Liver (tissue), 9 donors: Measurements from ENCODE around the gene PLA2G4B. TPM values are rescaled to one million over a fixed set of nuclear protein-coding genes. Genes with fewer than 3 reads are reported as not detected.

ENCODE experiments used
- DNase-seq: peaks from one replicate; pipeline ENCODE4 v3.0.0-alpha.2; 2017; ENCODE audit warnings: low spot score
- H3K27ac ChIP-seq, 2 donors: one replicate each; pipeline ENCODE4 v1.7.0; 2013; ENCODE audit warnings: inconsistent platforms in 2 of 2, low read length in 2 of 2, control low read depth in 1 of 2, low read depth in 1 of 2, mild to moderate bottlenecking in 1 of 2
- H3K27me3 ChIP-seq, 4 donors: one replicate each; pipeline versions ENCODE4 v1.6.1 to v1.7.0; 2013; ENCODE audit warnings: low read length in 3 of 4, inconsistent platforms in 1 of 4, mild to moderate bottlenecking in 1 of 4, moderate library complexity in 1 of 4; ENCODE audit not compliant: control insufficient read depth in 4 of 4, insufficient read depth in 4 of 4
- H3K36me3 ChIP-seq, 4 donors: one replicate each; pipeline versions ENCODE4 v1.6.1 to v1.7.0; 2013; ENCODE audit warnings: low read length in 3 of 4, mild to moderate bottlenecking in 3 of 4, low read depth in 1 of 4, moderate library complexity in 1 of 4; ENCODE audit not compliant: control insufficient read depth in 4 of 4, insufficient read depth in 3 of 4
- H3K4me1 ChIP-seq, 4 donors: one replicate each; pipeline versions ENCODE4 v1.6.1 to v1.7.0; 2013; ENCODE audit warnings: low read length in 3 of 4, mild to moderate bottlenecking in 3 of 4, moderate library complexity in 1 of 4; ENCODE audit not compliant: control insufficient read depth in 4 of 4, insufficient read depth in 4 of 4
- H3K4me3 ChIP-seq, 3 donors: one replicate each; pipeline versions ENCODE4 v1.6.1 to v1.7.0; 2013; ENCODE audit warnings: low read length in 3 of 3, control low read depth in 1 of 3, low read depth in 1 of 3, mild to moderate bottlenecking in 1 of 3
- H3K9ac ChIP-seq, 2 donors: one replicate each; pipeline ENCODE4 v1.7.0; 2013; ENCODE audit warnings: low read length in 2 of 2, mild to moderate bottlenecking in 2 of 2, moderate library complexity in 2 of 2, control low read depth in 1 of 2, low read depth in 1 of 2
- H3K9me3 ChIP-seq, 4 donors: one replicate each; pipeline versions ENCODE4 v1.6.1 to v1.7.0; 2013; ENCODE audit warnings: low read length in 3 of 4; ENCODE audit not compliant: control insufficient read depth in 4 of 4
- CTCF ChIP-seq: fragments of 150-350 bp; IDR thresholded peaks from 2 replicates; pipeline ENCODE4 v1.5.1; 2017; ENCODE audit warnings: improper control_type of control experiment, low read depth, low read length; ENCODE audit not compliant: missing input control
- EGR1 ChIP-seq, 2 donors: IDR thresholded peaks; 2 replicates each; pipeline ENCODE4 v1.6.1; 2016 to 2018; ENCODE audit warnings: antibody characterized with exemption in 2 of 2, low read depth in 2 of 2
- FOXA1 ChIP-seq: IDR thresholded peaks from 2 replicates; pipeline ENCODE4 v1.6.1; 2016; ENCODE audit warnings: antibody characterized with exemption
- FOXA2 ChIP-seq: IDR thresholded peaks from 2 replicates; pipeline ENCODE4 v1.6.1; 2016; ENCODE audit warnings: antibody characterized with exemption
- GABPA ChIP-seq, 2 donors: IDR thresholded peaks in 1 of 2; conservative IDR thresholded peaks in 1 of 2; 2 replicates each; pipeline ENCODE4 v1.6.1; 2016; ENCODE audit warnings: antibody characterized with exemption in 2 of 2, mild to moderate bottlenecking in 1 of 2, moderate library complexity in 1 of 2
- HNF4A ChIP-seq, 2 donors: conservative IDR thresholded peaks; 2 replicates each; pipeline ENCODE4 v1.6.1; 2016; ENCODE audit warnings: antibody characterized with exemption in 2 of 2, mild to moderate bottlenecking in 2 of 2
- JUND ChIP-seq, 2 donors: IDR thresholded peaks; 2 replicates each; pipeline ENCODE4 v1.6.1; 2016; ENCODE audit warnings: antibody characterized with exemption in 2 of 2
- MAX ChIP-seq: IDR thresholded peaks from 2 replicates; pipeline ENCODE4 v1.6.1; 2016; ENCODE audit warnings: antibody characterized with exemption
- NR2F2 ChIP-seq: IDR thresholded peaks from 2 replicates; pipeline ENCODE4 v1.6.1; 2016; ENCODE audit warnings: antibody characterized with exemption
- REST ChIP-seq: IDR thresholded peaks from 2 replicates; pipeline ENCODE4 v1.6.1; 2016; ENCODE audit warnings: antibody characterized with exemption, mild to moderate bottlenecking
- RXRA ChIP-seq, 2 donors: IDR thresholded peaks; 2 replicates each; pipeline ENCODE4 v1.6.1; 2017 to 2018; ENCODE audit warnings: antibody characterized with exemption in 2 of 2, mild to moderate bottlenecking in 1 of 2
- SP1 ChIP-seq: IDR thresholded peaks from 2 replicates; pipeline ENCODE4 v1.6.1; 2018; ENCODE audit warnings: antibody characterized with exemption, mild to moderate bottlenecking
- YY1 ChIP-seq: IDR thresholded peaks from 2 replicates; pipeline ENCODE4 v1.6.1; 2016; ENCODE audit warnings: antibody characterized with exemption, mild to moderate bottlenecking
- ZBTB33 ChIP-seq: IDR thresholded peaks from 2 replicates; pipeline ENCODE4 v1.6.1; 2016; ENCODE audit warnings: antibody characterized with exemption
- WGBS: extraction: QIAGEN DNeasy Blood & Tissue Kit; methylation state at CpG from one replicate; pipeline ENCODE4 v1.1.7; 2013; 5-methylcytosine and 5-hydroxymethylcytosine counted together
- polyA plus RNA-seq, 2 donors: library from polyadenylated mRNA; stranded (reverse) in 1 of 2; unstranded in 1 of 2; fragments of 200-250 nt in 1 of 2; fragments of >200 nt in 1 of 2; fragmentation: Nextera tagmentation in 1 of 2; extraction: Ambion mirVana in 1 of 2; gene quantifications; one replicate each; pipeline versions ENCODE4 v1.2.1 to v1.2.3, GENCODE V29; 2013 to 2015
- total RNA-seq, 2 donors: library from RNA; depleted of rRNA; stranded (reverse); fragments of >200 nt; gene quantifications; one replicate each; pipeline ENCODE4 v1.2.3, GENCODE V29; 2014
- donor health status: healthy.
- donor health status: healthy.
- donor health status: healthy.
- donor health status: healthy.
- donor health status: healthy.

The PLA2G4B gene
- total and polyA plus RNA-seq, 4 donors, result 0.33 to 3.6 (median 2.3) TPM

GRCh38 chr15:41855261-41855961 lies 16.8 kb downstream of the PLA2G4B start:
- Histone ChIP-seq H3K9me3 (no peaks in the 10 kb centered on the region), H3K4me1 (no peaks in the 10 kb centered on the region), H3K4me3 (no peak overlapping the region), H3K27me3 (no peaks in the 10 kb centered on the region), H3K36me3 (no peaks in the 10 kb centered on the region), H3K9ac (no peak overlapping the region), H3K27ac (no peak overlapping the region)
- WGBS, result 91% methylated on average over 30 of the region's 30 CpGs
- no peak for DNase-seq
- no peak for TF ChIP-seq EGR1 (IDR thresholded peaks at IDR 0.05; ENCODE audit: low read depth in 2 of 2)
- no peak for TF ChIP-seq YY1
- no peak for TF ChIP-seq HNF4A (conservative IDR thresholded peaks at IDR 0.05)
- no peak for TF ChIP-seq NR2F2
- no peak for TF ChIP-seq CTCF

GRCh38 chr15:41856262-41856661 lies 17.6 kb downstream of the PLA2G4B start:
- H3K9ac ChIP-seq, result no peak overlapping the region
- no peak overlapping the region for H3K27ac ChIP-seq
- H3K4me1 ChIP-seq, result no peaks in the 10 kb centered on the region
- H3K4me3 ChIP-seq, result no peak overlapping the region
- no peaks in the 10 kb centered on the region for H3K27me3 ChIP-seq
- no peak for TF ChIP-seq HNF4A (conservative IDR thresholded peaks at IDR 0.05)
- no peak for TF ChIP-seq MAX
- no peak for TF ChIP-seq ZBTB33
- TF ChIP-seq RXRA (IDR thresholded peaks at IDR 0.05), result no peak
- no peak for TF ChIP-seq YY1
- TF ChIP-seq CTCF, result no peak
- no peak for TF ChIP-seq SP1
- no peak for TF ChIP-seq GABPA (IDR thresholded peaks at IDR 0.05 in 1 of 2, conservative IDR thresholded peaks at IDR 0.05 in 1 of 2)
- TF ChIP-seq JUND (IDR thresholded peaks at IDR 0.05), result no peak
- no peak for TF ChIP-seq FOXA1
- TF ChIP-seq FOXA2, result no peak
- no peak for TF ChIP-seq REST
- no peaks in the 10 kb centered on the region for H3K9me3 ChIP-seq
- 93% methylated on average over 17 of the region's 17 CpGs for WGBS
- no peak for DNase-seq
- H3K36me3 ChIP-seq, result no peaks in the 10 kb centered on the region
